GM18951 (cell line): ENCODE measurements around the gene ZGPAT.
"Not testable (repeated sequence)": the region's sequence is repeated elsewhere in the genome, so short reads cannot be mapped to it uniquely, and the experiment has no call there.

Source experiments
- POLR2A ChIP-seq: IDR thresholded peaks from 4 replicates; pipeline ENCODE4 v1.6.1; 2011; ENCODE audit warnings: mild to moderate bottlenecking; ENCODE audit not compliant: insufficient read length, insufficient read depth; ENCODE audit errors: extremely low read depth
- in situ Hi-C: fragments of 300-500 bp; cut with MboI; formaldehyde crosslinking; loops from one replicate; pipeline ENCODE4 v1.12.0; 2022; ENCODE audit warnings: low sequenced_read_pairs, mixed read lengths, inconsistent platforms; ENCODE audit not compliant: unreplicated experiment

Gene ZGPAT

GRCh38 chr20:63706852-63707557 is 834 bp upstream of the ZGPAT start:
- in situ Hi-C loops, result no loop called here
- TF ChIP-seq POLR2A, result no peak

- in situ Hi-C loops, result no loop called here
- no peak for TF ChIP-seq POLR2A
These were observed 686 bp downstream of the ZGPAT start for GRCh38 chr20:63708301-63709148.

GRCh38 chr20:63709149-63709527 is 1.3 kb downstream of the ZGPAT start:
- no peak for TF ChIP-seq POLR2A
- in situ Hi-C loops, result no loop called here

- no peak for TF ChIP-seq POLR2A
- in situ Hi-C loops, result no loop called here
These were observed 3.3 kb downstream of the ZGPAT start for GRCh38 chr20:63711085-63711645.

- in situ Hi-C loops, result no loop called here
- no peak for TF ChIP-seq POLR2A
These were observed 4.4 kb downstream of the ZGPAT start for GRCh38 chr20:63712191-63712590.

- no peak for TF ChIP-seq POLR2A
- in situ Hi-C loops, result no loop called here
These were observed 7.0 kb downstream of the ZGPAT start for GRCh38 chr20:63714858-63715257.

GRCh38 chr20:63718996-63719395 is 11.2 kb downstream of the ZGPAT start:
- in situ Hi-C loops, result no loop called here

GRCh38 chr20:63722967-63723622 is 15.3 kb downstream of the ZGPAT start:
- in situ Hi-C loops, result not testable (repeated sequence)

More at GRCh38 chr20:63718996-63719395, 11.2 kb downstream of the ZGPAT start:
- no peak for TF ChIP-seq POLR2A

GRCh38 chr20:63730189-63730733 is 22.4 kb downstream of the ZGPAT start:
- in situ Hi-C loops, result not testable (repeated sequence)

GRCh38 chr20:63731410-63731809 is 23.6 kb downstream of the ZGPAT start:
- in situ Hi-C loops, result no loop called here
- TF ChIP-seq POLR2A, result no peak

- in situ Hi-C loops, result no loop called here
- TF ChIP-seq POLR2A, result no peak
These were observed 24.6 kb downstream of the ZGPAT start for GRCh38 chr20:63732118-63733095.

GRCh38 chr20:63733117-63733516 is 25.3 kb downstream of the ZGPAT start:
- no peak for TF ChIP-seq POLR2A
- in situ Hi-C loops, result no loop called here

- in situ Hi-C loops, result no loop called here
- TF ChIP-seq POLR2A, result no peak
These were observed 25.8 kb downstream of the ZGPAT start for GRCh38 chr20:63733579-63734081.
